Endothelial cell of umbilical vein (primary cell): ENCODE measurements around the gene LIME1. TPM values are rescaled to one million over a fixed set of nuclear protein-coding genes. Genes with fewer than 3 reads are reported as not detected.
A peak's percentile ranks its signal among the peaks of the same experiment; 100 is the strongest.

Experiments used
- BruUV-seq: library from RNA; stranded (reverse); fragments of 400-500 nt; replicated peaks from 2 replicates; lab custom pipeline; 2021; lab: Mats Ljungman, UMichigan
- CTCF ChIA-PET: fragments of 300-600, 350-600 bp; sonication (Branson Sonifier 250); formaldehyde crosslinking; loops from one replicate; lab custom pipeline; 2021; ENCODE audit warnings: antibody characterized with exemption, inconsistent platforms; lab: Charles Lee
- POLR2A ChIA-PET: fragments of 300-600, 350-600 bp; sonication (Branson Sonifier 250); formaldehyde crosslinking; loops from one replicate; lab custom pipeline; 2021; ENCODE audit warnings: antibody characterized with exemption, inconsistent platforms; lab: Charles Lee
- DNase-seq: peaks from one replicate; pipeline ENCODE4 v3.0.0-alpha.2; 2011; ENCODE audit warnings: low read depth, low spot score
- FAIRE-seq: peaks from 2 replicates; lab custom pipeline; 2011; peaks lifted over from hg19 to GRCh38; lab: Jason Lieb, UNC
- H2AFZ ChIP-seq: 2 replicates; pipeline ENCODE4 v1.6.0; 2012; ENCODE audit warnings: low read depth, low read length, control low read depth, inconsistent platforms
- H3K27ac ChIP-seq: 2 replicates; pipeline ENCODE4 v1.5.1; 2011; ENCODE audit warnings: low read depth, mild to moderate bottlenecking, control low read depth, low read length, moderate library complexity; ENCODE audit not compliant: insufficient read depth
- H3K27me3 ChIP-seq, 2 experiments: 2 replicates each; pipeline versions ENCODE4 v1.6.0 to v1.6.1; 2011; ENCODE audit warnings: low read length in 2 of 2, mixed read lengths in 1 of 2; ENCODE audit not compliant: control insufficient read depth in 2 of 2, insufficient read depth in 2 of 2
- H3K36me3 ChIP-seq, 2 experiments: 2 replicates in 1 of 2; 3 replicates in 1 of 2; pipeline ENCODE4 v1.5.1; 2011; ENCODE audit warnings: low read length in 2 of 2, mild to moderate bottlenecking in 1 of 2, moderate library complexity in 1 of 2; ENCODE audit not compliant: control insufficient read depth in 2 of 2, insufficient read depth in 2 of 2; ENCODE audit errors: extremely low read depth in 1 of 2
- H3K4me1 ChIP-seq: 3 replicates; pipeline ENCODE4 v1.5.1; 2011; ENCODE audit warnings: mild to moderate bottlenecking, low read length; ENCODE audit not compliant: control insufficient read depth, insufficient read depth; ENCODE audit errors: extremely low read depth
- H3K4me2 ChIP-seq: 2 replicates; pipeline ENCODE4 v1.6.1; 2011; ENCODE audit warnings: low read length, control low read depth, mixed read lengths; ENCODE audit not compliant: insufficient read depth
- H3K4me3 ChIP-seq, 3 experiments: fragments of 200-600 bp in 1 of 3; sonication (generic), shearing (Covaris generic) in 1 of 3; replicated peaks in 1 of 3; 2 replicates each; pipeline ENCODE4 v1.5.1; 2011 to 2016; ENCODE audit warnings: control low read depth in 3 of 3, low read length in 3 of 3, mild to moderate bottlenecking in 2 of 3, inconsistent platforms in 1 of 3, low read depth in 1 of 3, moderate library complexity in 1 of 3; ENCODE audit not compliant: insufficient read depth in 1 of 3
- H3K79me2 ChIP-seq: 2 replicates; pipeline ENCODE4 v1.6.0; 2012; ENCODE audit warnings: low read length, inconsistent platforms; ENCODE audit not compliant: control insufficient read depth, insufficient read depth
- H3K9ac ChIP-seq: replicated peaks from 2 replicates; pipeline ENCODE3; 2011; ENCODE audit warnings: low read length, control low read depth; ENCODE audit not compliant: insufficient read depth; ENCODE audit errors: extremely low read depth
- H3K9me1 ChIP-seq: replicated peaks from 3 replicates; pipeline ENCODE4 v1.6.0; 2011; ENCODE audit warnings: mild to moderate bottlenecking, low read length; ENCODE audit not compliant: control insufficient read depth, insufficient read depth; ENCODE audit errors: extremely low read depth
- H3K9me3 ChIP-seq: replicated peaks from 2 replicates; pipeline ENCODE4 v1.5.1; 2012; ENCODE audit warnings: low read length, inconsistent platforms; ENCODE audit not compliant: control insufficient read depth, insufficient read depth
- H4K20me1 ChIP-seq: replicated peaks from 2 replicates; pipeline ENCODE3; 2011; ENCODE audit warnings: mild to moderate bottlenecking, low read length; ENCODE audit not compliant: control insufficient read depth, insufficient read depth; ENCODE audit errors: extremely low read depth
- EZH2 ChIP-seq: IDR thresholded peaks from 2 replicates; pipeline ENCODE4 v1.6.1; 2012; ENCODE audit warnings: borderline replicate concordance, low read depth, mild to moderate bottlenecking, moderate library complexity, low read length, inconsistent platforms; ENCODE audit not compliant: severe bottlenecking
- FOS ChIP-seq: IDR thresholded peaks from 2 replicates; pipeline ENCODE4 v1.6.1; 2011; ENCODE audit warnings: mild to moderate bottlenecking, low read length, moderate library complexity, borderline replicate concordance; ENCODE audit not compliant: insufficient read depth
- GATA2 ChIP-seq: IDR thresholded peaks from 2 replicates; pipeline ENCODE4 v1.7.0; 2011; ENCODE audit warnings: low read depth, mild to moderate bottlenecking, moderate library complexity, mixed read lengths, low read length; ENCODE audit not compliant: insufficient read length, insufficient read depth
- JUN ChIP-seq: IDR thresholded peaks from 2 replicates; pipeline ENCODE4 v1.6.1; 2011; ENCODE audit warnings: borderline replicate concordance, low read depth; ENCODE audit not compliant: insufficient read length, insufficient read depth
- MAX ChIP-seq: IDR thresholded peaks from 2 replicates; pipeline ENCODE4 v1.6.1; 2011; ENCODE audit not compliant: insufficient read depth, insufficient read length
- MYC ChIP-seq: IDR thresholded peaks from one replicate; pipeline ENCODE4 v1.6.1; 2011; ENCODE audit warnings: mild to moderate bottlenecking, low read depth, low read length
- POLR2A ChIP-seq: IDR thresholded peaks from 2 replicates; pipeline ENCODE4 v1.6.1; 2012; ENCODE audit warnings: low read depth, mild to moderate bottlenecking, control low read depth, low read length
- POLR2AphosphoS5 ChIP-seq: IDR thresholded peaks from 2 replicates; pipeline ENCODE4 v1.6.1; 2012; ENCODE audit warnings: low read depth, mild to moderate bottlenecking, control low read depth, low read length, moderate library complexity; ENCODE audit not compliant: insufficient read depth
- dilution Hi-C: fragments of 300-500 bp; cut with MboI; formaldehyde crosslinking; loops from one replicate; pipeline ENCODE4 v1.15.0; 2019; ENCODE audit warnings: low sequenced_read_pairs; ENCODE audit not compliant: extremely low pct_ligation_motif_present
- intact Hi-C: fragments of 100-400 bp; cut with micrococcal nuclease; formaldehyde crosslinking; loops from one replicate; pipeline ENCODE4 v1.10.0; 2022
- polyA plus RNA-seq, 4 experiments: library from polyadenylated mRNA; depleted of rRNA in 3 of 4; stranded (reverse) in 3 of 4; unstranded in 1 of 4; fragments of >200 nt; gene quantifications; 2 replicates each; pipeline versions ENCODE4 v1.2.1 to v1.2.3, GENCODE V29; 2011 to 2012; ENCODE audit warnings: missing spikeins in 1 of 4
- total RNA-seq: library from RNA; stranded (reverse); gene quantifications from 2 replicates; pipeline ENCODE4 v1.2.3, GENCODE V29; 2021
- TF ChIP-seq, protein P1 (sequence below), 2 donors: IDR thresholded peaks; 1 replicate in 1 of 2; 2 replicates in 1 of 2; pipeline ENCODE4 v1.5.1; 2011; ENCODE audit warnings: low read length in 2 of 2, mild to moderate bottlenecking in 2 of 2, moderate library complexity in 2 of 2, control low read depth in 1 of 2, inconsistent platforms in 1 of 2, low read depth in 1 of 2; ENCODE audit not compliant: insufficient read depth in 1 of 2; ENCODE audit errors: extremely low read depth in 1 of 2

The LIME1 gene
- total and polyA plus RNA-seq, 2 donors (not counting 3 experiments of a cell fraction or from before 2014, with no cell fraction given) = 10.7 to 12.2 TPM

GRCh38 chr20:63700199-63701050, 36.0 kb upstream of the LIME1 start:
- dilution Hi-C loops = no loop called here
- FAIRE-seq (no peak), DNase-seq (no peak)
- peaks cover 35% of the 10 kb centered on the region for H3K4me1 ChIP-seq
- H3K4me3 ChIP-seq = no peak overlapping the region
- no peaks in the 10 kb centered on the region for H3K79me2 ChIP-seq
- ChIA-PET POLR2A (interaction anchor here (1.5 kb wide), 1 partner anchor 8 kb away, joined by 8 read pairs; the partner anchor contains the start of genes ARFRP1 and ZGPAT), CTCF (no interaction called here)
- H3K27ac ChIP-seq = no peak overlapping the region
- H2AFZ ChIP-seq = no peak overlapping the region
- TF ChIP-seq POLR2AphosphoS5 = peak; percentile 8
- TF ChIP-seq FOS = no peak
- no TSS peak for BruUV-seq
- H3K9me3 ChIP-seq = no peaks in the 10 kb centered on the region
- no peaks in the 10 kb centered on the region for H3K9me1 ChIP-seq
- intact Hi-C loops = no loop called here
- H3K36me3 ChIP-seq = peaks cover 3 to 8% of the 10 kb centered on the region in 2 experiments
- no peak overlapping the region for H3K4me2 ChIP-seq
- H3K9ac ChIP-seq = no peak overlapping the region
- H4K20me1 ChIP-seq = no peaks in the 10 kb centered on the region
- H3K27me3 ChIP-seq = no peaks in the 10 kb centered on the region

- FAIRE-seq (no peak), DNase-seq (no peak)
- Histone ChIP-seq H3K27ac (no peak overlapping the region), H4K20me1 (no peaks in the 10 kb centered on the region), H3K79me2 (peaks cover 4% of the 10 kb centered on the region), H3K4me1 (peaks cover 34% of the 10 kb centered on the region), H3K9me3 (no peaks in the 10 kb centered on the region), H3K4me2 (no peak overlapping the region), H3K36me3 (peaks cover 4 to 12% of the 10 kb centered on the region in 2 experiments), H2AFZ (no peak overlapping the region), H3K9ac (no peak overlapping the region), H3K9me1 (no peaks in the 10 kb centered on the region), H3K27me3 (no peaks in the 10 kb centered on the region), H3K4me3 (no peak overlapping the region)
- ChIA-PET POLR2A (no interaction called here), CTCF (no interaction called here)
- TF ChIP-seq POLR2AphosphoS5 (no peak), MYC (no peak), JUN (no peak), FOS (no peak), GATA2 (no peak), MAX (no peak), EZH2 (no peak), POLR2A (no peak)
- TF ChIP-seq, protein P1, sequence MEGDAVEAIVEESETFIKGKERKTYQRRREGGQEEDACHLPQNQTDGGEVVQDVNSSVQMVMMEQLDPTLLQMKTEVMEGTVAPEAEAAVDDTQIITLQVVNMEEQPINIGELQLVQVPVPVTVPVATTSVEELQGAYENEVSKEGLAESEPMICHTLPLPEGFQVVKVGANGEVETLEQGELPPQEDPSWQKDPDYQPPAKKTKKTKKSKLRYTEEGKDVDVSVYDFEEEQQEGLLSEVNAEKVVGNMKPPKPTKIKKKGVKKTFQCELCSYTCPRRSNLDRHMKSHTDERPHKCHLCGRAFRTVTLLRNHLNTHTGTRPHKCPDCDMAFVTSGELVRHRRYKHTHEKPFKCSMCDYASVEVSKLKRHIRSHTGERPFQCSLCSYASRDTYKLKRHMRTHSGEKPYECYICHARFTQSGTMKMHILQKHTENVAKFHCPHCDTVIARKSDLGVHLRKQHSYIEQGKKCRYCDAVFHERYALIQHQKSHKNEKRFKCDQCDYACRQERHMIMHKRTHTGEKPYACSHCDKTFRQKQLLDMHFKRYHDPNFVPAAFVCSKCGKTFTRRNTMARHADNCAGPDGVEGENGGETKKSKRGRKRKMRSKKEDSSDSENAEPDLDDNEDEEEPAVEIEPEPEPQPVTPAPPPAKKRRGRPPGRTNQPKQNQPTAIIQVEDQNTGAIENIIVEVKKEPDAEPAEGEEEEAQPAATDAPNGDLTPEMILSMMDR (IDR thresholded peaks at IDR 0.05; ENCODE audit: extremely low read depth in 1 of 2, insufficient read depth in 1 of 2, low read depth in 1 of 2, low read length in 2 of 2) = no peak
- intact Hi-C loops (no loop called here), dilution Hi-C loops (no loop called here)
- no TSS peak for BruUV-seq
Observed at GRCh38 chr20:63701051-63701328, 35.5 kb upstream of the LIME1 start.
